Stimulated activated naive CD4-positive, alpha-beta T cell (primary cell): Measurements from ENCODE around the gene ARL11.

Source experiments
- DNase-seq, 6 experiments: peaks; one replicate each; lab custom pipeline; 2025; lab: John Stamatoyannopoulos, UW

ARL11 gene

GRCh38 chr13:49649244-49649962 is 21.1 kb downstream of the ARL11 start:
- no peak for DNase-seq

- no peak for DNase-seq
Observed at GRCh38 chr13:49649963-49650312, 21.6 kb downstream of the ARL11 start.

GRCh38 chr13:49651570-49652354 is 23.5 kb downstream of the ARL11 start:
- DNase-seq = no peak

GRCh38 chr13:49652355-49653305 is 24.3 kb downstream of the ARL11 start:
- DNase-seq = peak in 1 of 6 experiments; percentile 1

GRCh38 chr13:49653478-49653877 is 25.2 kb downstream of the ARL11 start:
- DNase-seq = no peak

GRCh38 chr13:49654011-49654410 is 25.7 kb downstream of the ARL11 start:
- DNase-seq = no peak

GRCh38 chr13:49655906-49656305 is 27.6 kb downstream of the ARL11 start:
- no peak for DNase-seq

GRCh38 chr13:49657241-49657641 is 28.9 kb downstream of the ARL11 start:
- no peak for DNase-seq

- DNase-seq = no peak
Observed at GRCh38 chr13:49664606-49665005, 36.3 kb downstream of the ARL11 start.

- no peak for DNase-seq
Observed at GRCh38 chr13:49667773-49668172, 39.5 kb downstream of the ARL11 start.

- DNase-seq = peak in 2 of 6 experiments; percentile 3 to 5
Observed at GRCh38 chr13:49669735-49670309, 41.5 kb downstream of the ARL11 start.

GRCh38 chr13:49670828-49671227 is 42.5 kb downstream of the ARL11 start:
- DNase-seq = no peak

GRCh38 chr13:49676581-49677298 is 48.4 kb downstream of the ARL11 start:
- DNase-seq = no peak

GRCh38 chr13:49678191-49678914 is 50.0 kb downstream of the ARL11 start:
- DNase-seq = no peak

GRCh38 chr13:49679246-49679645 is 50.9 kb downstream of the ARL11 start:
- peak in 2 of 6 experiments; percentile 4 to 16 for DNase-seq

GRCh38 chr13:49681842-49682435 is 53.6 kb downstream of the ARL11 start:
- no peak for DNase-seq
